ENCODE results near the gene PTDSS2.

- no peak for TF ChIP-seq CTCF (IDR thresholded peaks at IDR 0.05; ENCODE audit: low read depth, low read length)
- TF ChIP-seq MAX (IDR thresholded peaks at IDR 0.05; ENCODE audit: low read depth, low read length), result no peak
Measured at GRCh38 chr11:418343-419247, 31.5 kb upstream of the PTDSS2 start.

Measured in NB4 (cell line).